A549 (cell line): ENCODE measurements around the gene RBM3. TPM values are rescaled to one million over a fixed set of nuclear protein-coding genes. Genes with fewer than 3 reads are reported as not detected.

Experiments
- ATAC-seq, 2 experiments: fragments of 200-7000 bp in 1 of 2; fragments of >200 bp in 1 of 2; cut with Nextera tagmentation in 1 of 2; cut with Tn5 transposase in 1 of 2; 3 replicates each; pipeline versions ENCODE4 v1.8.0 to v1.9.1; 2018 to 2020; ENCODE audit warnings: mild to moderate bottlenecking in 1 of 2, moderate library complexity in 1 of 2
- CTCF ChIA-PET: fragments of 300-600 bp; sonication (Branson Sonifier 250); formaldehyde crosslinking; extraction: SDS; loops from one replicate; lab custom pipeline; 2021; ENCODE audit warnings: antibody characterized with exemption, inconsistent platforms; lab: Yijun Ruan, JAX
- POLR2A ChIA-PET: fragments of 350-600 bp; formaldehyde crosslinking; extraction: SDS; loops from one replicate; lab custom pipeline; 2021; ENCODE audit warnings: antibody characterized with exemption, inconsistent platforms; lab: Yijun Ruan, JAX
- DNase-seq, 2 experiments: peaks; one replicate each; pipeline versions ENCODE4 v3.0.0 to v3.0.0-alpha.2; 2011 to 2016; ENCODE audit warnings: low read depth in 1 of 2, low spot score in 1 of 2
- FAIRE-seq: peaks from 2 replicates; lab custom pipeline; 2011; peaks lifted over from hg19 to GRCh38; lab: Jason Lieb, UNC
- H3K27ac ChIP-seq, 2 experiments: fragments of >200 bp; sonication (Bioruptor Twin); formaldehyde crosslinking; 3 replicates each; pipeline ENCODE4 v1.5.1; 2016 to 2017
- H3K4me1 ChIP-seq: fragments of >200 bp; sonication (Bioruptor Twin); formaldehyde crosslinking; 3 replicates; pipeline ENCODE4 v1.6.1; 2016
- H3K4me2 ChIP-seq: fragments of >200 bp; sonication (Bioruptor Twin); formaldehyde crosslinking; 3 replicates; pipeline ENCODE4 v1.6.1; 2016
- H3K4me3 ChIP-seq: fragments of >200 bp; sonication (Bioruptor Twin); formaldehyde crosslinking; 3 replicates; pipeline ENCODE4 v1.5.1; 2016
- H3K9me3 ChIP-seq: fragments of >200 bp; sonication (Bioruptor Twin); formaldehyde crosslinking; 3 replicates; pipeline ENCODE4 v1.6.1; 2016
- BCL3 ChIP-seq: fragments of >200 bp; sonication (Bioruptor Twin); formaldehyde crosslinking; IDR thresholded peaks from 3 replicates; pipeline ENCODE4 v1.6.1; 2016
- CEBPB ChIP-seq, 2 experiments: fragments of >200 bp in 1 of 2; sonication (Bioruptor Twin) in 1 of 2; formaldehyde crosslinking in 1 of 2; IDR thresholded peaks; 2 replicates each; pipeline ENCODE4 v1.6.1; 2012 to 2016
- CHD4 ChIP-seq: fragments of 200-600 bp; sonication (generic); IDR thresholded peaks from 2 replicates; pipeline ENCODE4 v1.6.1; 2016; ENCODE audit warnings: antibody characterized with exemption, mild to moderate bottlenecking, borderline replicate concordance
- CTCF ChIP-seq: fragments of >200 bp; sonication (Bioruptor Twin); formaldehyde crosslinking; IDR thresholded peaks from 3 replicates; pipeline ENCODE4 v1.5.1; 2016
- EHF ChIP-seq: fragments of 250-450 bp; sonication (Bioruptor Pico); IDR thresholded peaks from 2 replicates; pipeline ENCODE4 v1.5.0; 2020; ENCODE audit warnings: mild to moderate bottlenecking
- EHMT2 ChIP-seq: fragments of 200-600 bp; sonication (generic); IDR thresholded peaks from 2 replicates; pipeline ENCODE4 v1.6.1; 2016; ENCODE audit warnings: antibody characterized with exemption, low read depth, mild to moderate bottlenecking, moderate library complexity
- EP300 ChIP-seq, 2 experiments: fragments of >200 bp; sonication (Bioruptor Twin); formaldehyde crosslinking; IDR thresholded peaks; 2 replicates in 1 of 2; 3 replicates in 1 of 2; pipeline ENCODE4 v1.6.1; 2016 to 2017
- FOSL2 ChIP-seq, 2 experiments: fragments of 450-650 bp in 1 of 2; fragments of >200 bp in 1 of 2; sonication (Bioruptor Twin) in 1 of 2; formaldehyde crosslinking; IDR thresholded peaks; 2 replicates each; pipeline versions ENCODE4 v1.5.0 to v1.6.1; 2016 to 2020; ENCODE audit warnings: mild to moderate bottlenecking in 1 of 2, moderate library complexity in 1 of 2
- HEYL ChIP-seq: fragments of 250-450 bp; sonication (Bioruptor Pico); IDR thresholded peaks from 2 replicates; pipeline ENCODE4 v1.8.0; 2021; ENCODE audit warnings: mild to moderate bottlenecking, moderate library complexity
- HOXA7 ChIP-seq: fragments of 250-450 bp; sonication (Bioruptor Pico); IDR thresholded peaks from 2 replicates; pipeline ENCODE4 v1.5.0; 2020; ENCODE audit warnings: mild to moderate bottlenecking, moderate library complexity
- HOXB5 ChIP-seq: fragments of 250-450 bp; sonication (Bioruptor Pico); IDR thresholded peaks from 2 replicates; pipeline ENCODE4 v1.5.0; 2020; ENCODE audit warnings: mild to moderate bottlenecking, moderate library complexity
- JUNB ChIP-seq: fragments of >200 bp; sonication (Bioruptor Twin); formaldehyde crosslinking; IDR thresholded peaks from 2 replicates; pipeline ENCODE4 v1.6.1; 2016
- KDM1A ChIP-seq: fragments of 200-600 bp; sonication (generic); IDR thresholded peaks from 2 replicates; pipeline ENCODE4 v1.6.1; 2016; ENCODE audit warnings: low read depth, mild to moderate bottlenecking
- NFE2L2 ChIP-seq: fragments of 150-350 bp; conservative IDR thresholded peaks from 2 replicates; pipeline ENCODE4 v1.6.1; 2014; ENCODE audit warnings: low read length
- NR3C1 ChIP-seq: fragments of >200 bp; sonication (Bioruptor Twin); formaldehyde crosslinking; IDR thresholded peaks from 3 replicates; pipeline ENCODE4 v1.6.1; 2017
- PBX3 ChIP-seq: IDR thresholded peaks from 2 replicates; pipeline ENCODE4 v1.6.1; 2012
- POLR2AphosphoS2 ChIP-seq: conservative IDR thresholded peaks from 2 replicates; pipeline ENCODE4 v1.6.1; 2012; ENCODE audit warnings: low read length, improper control_type of control experiment, inconsistent platforms
- RARB ChIP-seq: fragments of 250-450 bp; sonication (Bioruptor Pico); IDR thresholded peaks from 2 replicates; pipeline ENCODE4 v1.8.0; 2021; ENCODE audit warnings: mild to moderate bottlenecking, moderate library complexity
- REST ChIP-seq: fragments of 200-600 bp; sonication (generic); IDR thresholded peaks from 2 replicates; pipeline ENCODE4 v1.6.1; 2016; ENCODE audit warnings: antibody characterized with exemption, mild to moderate bottlenecking, moderate library complexity
- RFX5 ChIP-seq: fragments of 450-650 bp; IDR thresholded peaks from 2 replicates; pipeline ENCODE4 v1.7.1; 2014; ENCODE audit warnings: antibody characterized with exemption, mild to moderate bottlenecking, moderate library complexity
- SMC3 ChIP-seq: fragments of >200 bp; sonication (Bioruptor Twin); formaldehyde crosslinking; IDR thresholded peaks from 3 replicates; pipeline ENCODE4 v1.6.1; 2018; ENCODE audit warnings: inconsistent platforms
- SREBF2 ChIP-seq: fragments of 450-650 bp; IDR thresholded peaks from 2 replicates; pipeline ENCODE4 v1.6.1; 2014; ENCODE audit warnings: mild to moderate bottlenecking, moderate library complexity
- TFCP2L1 ChIP-seq: fragments of 250-450 bp; sonication (Bioruptor Pico); IDR thresholded peaks from 2 replicates; pipeline ENCODE4 v1.5.0; 2021; ENCODE audit warnings: mild to moderate bottlenecking
- TP53 ChIP-seq: fragments of 250-450 bp; sonication (Bioruptor Pico); IDR thresholded peaks from 2 replicates; pipeline ENCODE4 v1.5.0; 2021; ENCODE audit warnings: mild to moderate bottlenecking, moderate library complexity
- ZC3H11A ChIP-seq: fragments of 450-650 bp; IDR thresholded peaks from 2 replicates; pipeline ENCODE4 v1.6.1; 2014; ENCODE audit warnings: antibody characterized with exemption, mild to moderate bottlenecking
- ZSCAN20 ChIP-seq: fragments of 250-450 bp; sonication (Bioruptor Pico); IDR thresholded peaks from 2 replicates; pipeline ENCODE4 v1.8.0; 2022; ENCODE audit warnings: mild to moderate bottlenecking, moderate library complexity
- WGBS: methylation state at CpG from one replicate; pipeline ENCODE4 v1.1.6; 2017; ENCODE audit errors: missing lambda C conversion rate; 5-methylcytosine and 5-hydroxymethylcytosine counted together
- polyA plus RNA-seq, 4 experiments: library from polyadenylated mRNA; depleted of rRNA in 3 of 4; stranded (reverse); fragments of >200 nt; fragmentation: RNase III in 1 of 4; extraction: RNeasy Plus Mini Kit Qiagen cat#74134 plus additional on column Dnase treatment in 1 of 4; gene quantifications; 2 replicates in 3 of 4; 3 replicates in 1 of 4; pipeline ENCODE4 v1.2.3, GENCODE V29; 2011 to 2017

The RBM3 gene
- polyA plus RNA-seq, 2 of the 4 experiments (the other 2 are of a cell fraction), result 337 to 353 TPM

DNA sequence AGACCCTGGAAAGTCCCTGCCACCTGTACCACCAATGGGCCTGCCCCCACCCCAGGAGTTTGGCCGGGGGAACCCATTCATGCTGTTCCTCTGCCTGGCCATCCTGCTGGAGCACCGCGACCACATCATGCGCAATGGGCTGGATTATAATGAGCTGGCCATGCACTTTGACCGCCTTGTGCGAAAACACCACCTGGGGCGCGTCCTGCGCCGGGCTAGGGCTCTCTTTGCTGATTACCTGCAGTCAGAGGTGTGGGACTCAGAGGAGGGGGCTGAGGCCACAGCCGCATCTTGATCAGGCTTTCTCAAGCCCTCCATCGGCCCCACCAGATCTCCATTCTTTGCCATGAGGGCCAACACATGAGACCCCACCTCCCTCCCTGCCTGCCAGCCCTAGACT is 13.6 kb upstream of the RBM3 start:
- no peak for FAIRE-seq
- ATAC-seq, result no peak
- H3K4me3 ChIP-seq, result no peak overlapping the region
- POLR2A ChIA-PET, result no interaction called here
- H3K4me2 ChIP-seq, result no peak overlapping the region
- TF ChIP-seq TP53 (CRISPR knock-in tag), result no peak
- TF ChIP-seq NR3C1, result no peak
- TF ChIP-seq CTCF, result no peak
- no peak for TF ChIP-seq EHMT2
- TF ChIP-seq JUNB, result no peak
- TF ChIP-seq KDM1A, result no peak
- TF ChIP-seq EHF (CRISPR knock-in tag), result no peak
- no peak for TF ChIP-seq HEYL
- no peak for TF ChIP-seq CHD4
- TF ChIP-seq ZC3H11A, result no peak
- no peak for TF ChIP-seq HOXA7 (CRISPR knock-in tag)
- TF ChIP-seq FOSL2 (IDR thresholded peaks at IDR 0.05), result no peak
- TF ChIP-seq FOSL2 (CRISPR knock-in tag; IDR thresholded peaks at IDR 0.05), result no peak
- no peak for TF ChIP-seq RARB
- no peak for TF ChIP-seq SREBF2
- TF ChIP-seq SMC3, result no peak
- TF ChIP-seq BCL3, result no peak
- no peak for TF ChIP-seq TFCP2L1 (CRISPR knock-in tag)
- DNase-seq, result no peak
- H3K4me1 ChIP-seq, result no peaks in the 10 kb centered on the region
- CTCF ChIA-PET, result no interaction called here
- H3K27ac ChIP-seq, result no peak overlapping the region
- no peaks in the 10 kb centered on the region for H3K9me3 ChIP-seq
- 91% methylated on average over 6 of the region's 12 CpGs for WGBS

GRCh38 chrX:48569958-48570357 is 4.3 kb upstream of the RBM3 start:
- ChIA-PET POLR2A (no interaction called here), CTCF (interaction anchor here (1.0 kb wide), 1 partner anchor 31 kb away, joined by 3 read pairs; no protein-coding TSS in a partner anchor)
- Histone ChIP-seq H3K4me1 (no peaks in the 10 kb centered on the region), H3K4me3 (no peak overlapping the region), H3K4me2 (no peak overlapping the region), H3K9me3 (no peaks in the 10 kb centered on the region), H3K27ac (no peak overlapping the region)
- FAIRE-seq, result no peak
- no peak for ATAC-seq
- TF ChIP-seq CEBPB (IDR thresholded peaks at IDR 0.05) (no peak), NFE2L2 (no peak), PBX3 (no peak), POLR2AphosphoS2 (no peak), JUNB (no peak), RARB (no peak), ZSCAN20 (CRISPR knock-in tag) (no peak), HOXB5 (CRISPR knock-in tag) (no peak), EP300 (IDR thresholded peaks at IDR 0.05) (no peak), REST (no peak), HOXA7 (CRISPR knock-in tag) (no peak), KDM1A (no peak), TFCP2L1 (CRISPR knock-in tag) (no peak), RFX5 (no peak), CHD4 (no peak)
- no peak for DNase-seq
- 80% methylated on average over 1 of the region's 1 CpG for WGBS
